ENCODE measurements around the gene USP25.

Gene USP25

GRCh38 chr21:15793550-15794235, 63.9 kb downstream of the USP25 start:
- H3K4me3 ChIP-seq (ENCODE audit: low read length), result no peak overlapping the region
- no peaks in the 10 kb centered on the region for H3K27me3 ChIP-seq (ENCODE audit: insufficient read depth, low read length)
- H3K9me3 ChIP-seq (ENCODE audit: insufficient read depth, low read depth, low read length), result no peaks in the 10 kb centered on the region
- H3K4me1 ChIP-seq (ENCODE audit: insufficient read depth, low read length), result 0 out of 2 replicates have a peak, but pooled peaks cover 3% of the 10 kb centered on the region
- H3K9ac ChIP-seq (ENCODE audit: low read depth, low read length), result no peak overlapping the region
- H3K27ac ChIP-seq (ENCODE audit: low read length), result no peak overlapping the region
- 0 out of 2 replicates have a peak, but pooled peaks cover 3% of the 10 kb centered on the region for H3K36me3 ChIP-seq (ENCODE audit: insufficient read depth, low read depth, low read length)

GRCh38 chr21:15794277-15794912, 64.6 kb downstream of the USP25 start:
- Histone ChIP-seq H3K9ac (ENCODE audit: low read depth, low read length) (no peak overlapping the region), H3K27ac (ENCODE audit: low read length) (no peak overlapping the region), H3K27me3 (ENCODE audit: insufficient read depth, low read length) (no peaks in the 10 kb centered on the region), H3K9me3 (ENCODE audit: insufficient read depth, low read depth, low read length) (no peaks in the 10 kb centered on the region), H3K4me3 (ENCODE audit: low read length) (no peak overlapping the region), H3K36me3 (ENCODE audit: insufficient read depth, low read depth, low read length) (0 out of 2 replicates have a peak, but pooled peaks cover 3% of the 10 kb centered on the region), H3K4me1 (ENCODE audit: insufficient read depth, low read length) (0 out of 2 replicates have a peak, but pooled peaks cover 3% of the 10 kb centered on the region)

- Histone ChIP-seq H3K9me3 (ENCODE audit: insufficient read depth, low read depth, low read length) (no peaks in the 10 kb centered on the region), H3K4me3 (ENCODE audit: low read length) (no peak overlapping the region), H3K36me3 (ENCODE audit: insufficient read depth, low read depth, low read length) (0 out of 2 replicates have a peak, but pooled peaks cover 3% of the 10 kb centered on the region)
Observed at GRCh38 chr21:15795533-15795932, 65.8 kb downstream of the USP25 start.

GRCh38 chr21:15797577-15798363, 68.0 kb downstream of the USP25 start:
- peaks cover 2% of the 10 kb centered on the region; the same call in 1 of the 2 replicates for H3K36me3 ChIP-seq (ENCODE audit: insufficient read depth, low read depth, low read length)
- no peak overlapping the region for H3K27ac ChIP-seq (ENCODE audit: low read length)
- 0 out of 2 replicates have a peak, but pooled peaks cover 3% of the 10 kb centered on the region for H3K4me1 ChIP-seq (ENCODE audit: insufficient read depth, low read length)
- no peaks in the 10 kb centered on the region for H3K27me3 ChIP-seq (ENCODE audit: insufficient read depth, low read length)
- H3K4me3 ChIP-seq (ENCODE audit: low read length), result no peak overlapping the region
- H3K9me3 ChIP-seq (ENCODE audit: insufficient read depth, low read depth, low read length), result no peaks in the 10 kb centered on the region
- no peak overlapping the region for H3K9ac ChIP-seq (ENCODE audit: low read depth, low read length)

More at GRCh38 chr21:15795533-15795932, 65.8 kb downstream of the USP25 start:
- Histone ChIP-seq H3K27ac (ENCODE audit: low read length) (no peak overlapping the region), H3K4me1 (ENCODE audit: insufficient read depth, low read length) (0 out of 2 replicates have a peak, but pooled peaks cover 3% of the 10 kb centered on the region), H3K9ac (ENCODE audit: low read depth, low read length) (no peak overlapping the region), H3K27me3 (ENCODE audit: insufficient read depth, low read length) (no peaks in the 10 kb centered on the region)

GRCh38 chr21:15801352-15801863, 71.6 kb downstream of the USP25 start:
- H3K27ac ChIP-seq (ENCODE audit: low read length), result no peak overlapping the region
- peaks cover 4% of the 10 kb centered on the region; the same call in 1 of the 2 replicates for H3K4me1 ChIP-seq (ENCODE audit: insufficient read depth, low read length)
- peaks cover 2% of the 10 kb centered on the region; the same call in 1 of the 2 replicates for H3K36me3 ChIP-seq (ENCODE audit: insufficient read depth, low read depth, low read length)
- no peak overlapping the region for H3K9ac ChIP-seq (ENCODE audit: low read depth, low read length)
- H3K27me3 ChIP-seq (ENCODE audit: insufficient read depth, low read length), result no peaks in the 10 kb centered on the region
- no peaks in the 10 kb centered on the region for H3K9me3 ChIP-seq (ENCODE audit: insufficient read depth, low read depth, low read length)
- no peak overlapping the region for H3K4me3 ChIP-seq (ENCODE audit: low read length)

- no peaks in the 10 kb centered on the region for H3K27me3 ChIP-seq (ENCODE audit: insufficient read depth, low read length)
- no peak overlapping the region for H3K27ac ChIP-seq (ENCODE audit: low read length)
- H3K4me3 ChIP-seq (ENCODE audit: low read length), result no peak overlapping the region
- no peak overlapping the region for H3K9ac ChIP-seq (ENCODE audit: low read depth, low read length)
- H3K36me3 ChIP-seq (ENCODE audit: insufficient read depth, low read depth, low read length), result peaks cover 7% of the 10 kb centered on the region; the same call in 1 of the 2 replicates
- H3K9me3 ChIP-seq (ENCODE audit: insufficient read depth, low read depth, low read length), result no peaks in the 10 kb centered on the region
- peaks cover 4% of the 10 kb centered on the region; the same call in 1 of the 2 replicates for H3K4me1 ChIP-seq (ENCODE audit: insufficient read depth, low read length)
Observed at GRCh38 chr21:15804247-15805005, 74.6 kb downstream of the USP25 start.

GRCh38 chr21:15809065-15809464, 79.3 kb downstream of the USP25 start:
- peaks cover 36% of the 10 kb centered on the region; the same call in 1 of the 2 replicates for H3K36me3 ChIP-seq (ENCODE audit: insufficient read depth, low read depth, low read length)
- no peaks in the 10 kb centered on the region for H3K27me3 ChIP-seq (ENCODE audit: insufficient read depth, low read length)
- H3K4me3 ChIP-seq (ENCODE audit: low read length), result no peak overlapping the region
- no peak overlapping the region for H3K27ac ChIP-seq (ENCODE audit: low read length)
- H3K9ac ChIP-seq (ENCODE audit: low read depth, low read length), result no peak overlapping the region
- peaks cover 4% of the 10 kb centered on the region; the same call in 1 of the 2 replicates for H3K4me1 ChIP-seq (ENCODE audit: insufficient read depth, low read length)
- H3K9me3 ChIP-seq (ENCODE audit: insufficient read depth, low read depth, low read length), result peaks cover 8% of the 10 kb centered on the region; the same call in 1 of the 2 replicates

- Histone ChIP-seq H3K27ac (ENCODE audit: low read length) (no peak overlapping the region), H3K36me3 (ENCODE audit: insufficient read depth, low read depth, low read length) (peaks cover 40% of the 10 kb centered on the region)
Observed at GRCh38 chr21:15809818-15810217, 80.0 kb downstream of the USP25 start.

GRCh38 chr21:15815285-15815684, 85.5 kb downstream of the USP25 start:
- no peak overlapping the region for H3K27ac ChIP-seq (ENCODE audit: low read length)
- no peaks in the 10 kb centered on the region for H3K27me3 ChIP-seq (ENCODE audit: insufficient read depth, low read length)
- peaks cover 75% of the 10 kb centered on the region for H3K36me3 ChIP-seq (ENCODE audit: insufficient read depth, low read depth, low read length)
- no peak overlapping the region for H3K4me3 ChIP-seq (ENCODE audit: low read length)
- no peak overlapping the region for H3K9ac ChIP-seq (ENCODE audit: low read depth, low read length)
- H3K9me3 ChIP-seq (ENCODE audit: insufficient read depth, low read depth, low read length), result peaks cover 15% of the 10 kb centered on the region
- no peaks in the 10 kb centered on the region for H3K4me1 ChIP-seq (ENCODE audit: insufficient read depth, low read length)

More at GRCh38 chr21:15809818-15810217, 80.0 kb downstream of the USP25 start:
- Histone ChIP-seq H3K27me3 (ENCODE audit: insufficient read depth, low read length) (no peaks in the 10 kb centered on the region), H3K9ac (ENCODE audit: low read depth, low read length) (no peak overlapping the region), H3K4me3 (ENCODE audit: low read length) (no peak overlapping the region), H3K4me1 (ENCODE audit: insufficient read depth, low read length) (no peaks in the 10 kb centered on the region), H3K9me3 (ENCODE audit: insufficient read depth, low read depth, low read length) (peaks cover 10% of the 10 kb centered on the region; the same call in 1 of the 2 replicates)

GRCh38 chr21:15820327-15820726, 90.5 kb downstream of the USP25 start:
- H3K9ac ChIP-seq (ENCODE audit: low read depth, low read length), result no peak overlapping the region
- H3K4me3 ChIP-seq (ENCODE audit: low read length), result no peak overlapping the region
- H3K9me3 ChIP-seq (ENCODE audit: insufficient read depth, low read depth, low read length), result peaks cover under 1% of the 10 kb centered on the region; the same call in 1 of the 2 replicates
- H3K4me1 ChIP-seq (ENCODE audit: insufficient read depth, low read length), result no peaks in the 10 kb centered on the region
- H3K27ac ChIP-seq (ENCODE audit: low read length), result no peak overlapping the region
- H3K36me3 ChIP-seq (ENCODE audit: insufficient read depth, low read depth, low read length), result peaks cover 61% of the 10 kb centered on the region
- H3K27me3 ChIP-seq (ENCODE audit: insufficient read depth, low read length), result no peaks in the 10 kb centered on the region
